Progenitor cell of endocrine pancreas (in vitro differentiated cells): ENCODE measurements around the gene ADI1. TPM values are rescaled to one million over a fixed set of nuclear protein-coding genes. Genes with fewer than 3 reads are reported as not detected.

Experiments
- DNase-seq: peaks from one replicate; pipeline ENCODE4 v3.0.0; 2021; ENCODE audit warnings: low spot score; ENCODE audit not compliant: unreplicated experiment
- H3K27ac Mint-ChIP-seq: 2 replicates; pipeline ENCODE4 v1.8.0; 2021; ENCODE audit warnings: mild to moderate bottlenecking, moderate library complexity, mixed read lengths
- H3K27me3 Mint-ChIP-seq: 2 replicates; pipeline ENCODE4 v1.8.0; 2021; ENCODE audit warnings: mixed read lengths
- H3K36me3 Mint-ChIP-seq: 2 replicates; pipeline ENCODE4 v1.8.0; 2022; ENCODE audit warnings: mixed read lengths; ENCODE audit not compliant: insufficient read depth
- H3K4me1 Mint-ChIP-seq: 2 replicates; pipeline ENCODE4 v1.8.0; 2021; ENCODE audit warnings: low read depth, mixed read lengths
- H3K4me3 Mint-ChIP-seq: 2 replicates; pipeline ENCODE4 v1.8.0; 2021; ENCODE audit warnings: low read depth, mild to moderate bottlenecking, moderate library complexity, mixed read lengths
- H3K9me3 Mint-ChIP-seq: 2 replicates; pipeline ENCODE4 v1.8.0; 2021; ENCODE audit warnings: low read depth, mixed read lengths
- CTCF ChIP-seq: fragments of 200-600 bp; sonication (generic); IDR thresholded peaks from one replicate; pipeline ENCODE4 v1.5.0; 2021; ENCODE audit warnings: antibody characterized with exemption, mild to moderate bottlenecking; ENCODE audit not compliant: unreplicated experiment
- long read RNA-seq: library from polyadenylated mRNA; unstranded; transcript quantifications from one replicate; pipeline ENCODE4 v2.0.0, GENCODE V29; 2020
- total RNA-seq: library from RNA; stranded (reverse); gene quantifications from 2 replicates; pipeline ENCODE4 v1.2.1, GENCODE V29; 2021

The ADI1 gene, protein sequence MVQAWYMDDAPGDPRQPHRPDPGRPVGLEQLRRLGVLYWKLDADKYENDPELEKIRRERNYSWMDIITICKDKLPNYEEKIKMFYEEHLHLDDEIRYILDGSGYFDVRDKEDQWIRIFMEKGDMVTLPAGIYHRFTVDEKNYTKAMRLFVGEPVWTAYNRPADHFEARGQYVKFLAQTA
- 41.8 and 46.6 TPM in 2 replicates for total RNA-seq
- long read RNA-seq, transcript ADI1-201 (4 exons, 2,391 nt), result major isoform, 151 of 154 reads
- long read RNA-seq, partial matches to known transcripts, result 2 of 154 reads
- long read RNA-seq, other reads (novel, unspliced or antisense), result 1 of 154 reads

DNA sequence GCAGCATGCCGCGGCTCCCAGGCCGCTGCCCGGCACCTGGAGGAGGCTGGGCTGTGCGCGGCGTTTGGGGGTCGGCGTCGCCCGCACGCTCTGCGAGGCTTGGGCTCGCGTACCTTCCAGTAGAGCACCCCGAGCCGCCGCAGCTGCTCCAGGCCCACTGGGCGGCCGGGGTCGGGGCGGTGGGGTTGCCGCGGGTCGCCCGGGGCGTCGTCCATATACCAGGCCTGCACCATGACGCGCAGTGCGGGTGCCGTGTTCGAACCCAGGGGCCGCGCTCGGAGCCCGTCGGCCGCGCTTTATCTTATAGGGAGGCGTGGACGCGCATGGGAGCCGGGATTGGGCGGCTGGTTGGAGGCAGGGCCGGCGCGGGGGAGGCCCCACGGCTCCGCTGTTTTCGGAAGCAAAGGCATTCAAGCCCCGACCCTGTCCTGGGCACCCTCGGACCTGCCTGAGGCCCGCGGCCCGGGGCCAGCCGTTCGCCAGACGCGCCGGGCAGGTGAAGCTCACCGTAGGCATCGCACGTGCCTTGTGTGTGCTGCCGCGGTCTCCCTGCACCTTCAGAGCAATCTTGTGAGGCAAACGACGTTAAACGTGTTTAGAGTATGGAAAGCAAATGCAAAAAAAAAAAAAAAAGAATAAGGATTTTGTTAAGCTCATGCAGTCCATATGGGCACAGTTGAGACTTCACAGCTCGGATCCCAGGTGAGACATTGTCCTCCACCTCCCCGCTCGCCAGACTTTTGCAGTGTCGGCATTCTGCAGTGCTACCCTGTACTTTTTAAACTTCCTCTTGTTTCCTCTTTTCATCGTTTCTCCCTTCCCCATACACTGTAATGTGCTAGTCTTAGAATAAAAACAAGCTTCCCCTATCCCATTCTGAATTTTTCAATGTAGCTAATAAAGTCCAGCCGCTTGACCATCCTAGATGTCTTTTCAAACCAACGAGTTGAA, at the start of gene ADI1:
Gene ADI1, minus strand, starts transcription at position 277 of the 951 bp plus-strand sequence. Its CDS starts 44 bp downstream, at position 233.
- peaks cover 21% of the 10 kb centered on the region for H3K36me3 Mint-ChIP-seq
- no peak for TF ChIP-seq CTCF
- peaks cover 7% of the 10 kb centered on the region for H3K9me3 Mint-ChIP-seq

DNA sequence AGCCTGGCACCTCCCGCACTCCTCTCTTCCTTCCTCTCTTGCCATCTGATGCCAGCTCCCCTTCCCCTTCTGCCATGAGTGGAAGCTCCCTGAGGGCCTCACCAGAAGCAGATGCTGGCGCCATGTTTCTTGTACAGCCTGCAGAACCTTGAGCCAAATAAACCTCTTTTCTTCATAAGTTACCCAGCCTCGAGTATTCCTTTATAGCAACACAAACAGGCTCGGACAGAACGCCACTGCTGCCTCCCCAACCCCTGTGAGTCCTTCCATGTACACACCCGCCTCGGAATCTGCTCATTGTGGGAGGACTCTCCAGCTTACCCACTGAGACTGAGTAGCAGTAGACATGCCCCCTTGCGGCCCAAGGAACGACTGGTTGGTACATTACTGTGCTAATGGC, 47.5 kb upstream of the ADI1 start:
- H3K4me1 Mint-ChIP-seq, result no peaks in the 10 kb centered on the region

More for the DNA sequence above, at the start of gene ADI1:
- Mint-ChIP-seq H3K4me1 (peaks cover 42% of the 10 kb centered on the region), H3K4me3 (peak within 1 kb of the TSS; percentile 86), H3K27me3 (no peaks in the 10 kb centered on the region), H3K27ac (peak within 1 kb of the TSS; percentile 95)
- DNase-seq, result peak; percentile 59

GRCh38 chr2:3565117-3565516, 45.8 kb upstream of the ADI1 start:
- Mint-ChIP-seq H3K27ac (no peak overlapping the region), H3K27me3 (no peaks in the 10 kb centered on the region), H3K36me3 (peaks cover 1% of the 10 kb centered on the region), H3K9me3 (no peaks in the 10 kb centered on the region), H3K4me1 (no peaks in the 10 kb centered on the region), H3K4me3 (no peak overlapping the region)
- no peak for TF ChIP-seq CTCF
- DNase-seq, result no peak

More for the DNA sequence above, 47.5 kb upstream of the ADI1 start:
- Mint-ChIP-seq H3K27me3 (no peaks in the 10 kb centered on the region), H3K9me3 (no peaks in the 10 kb centered on the region), H3K4me3 (no peak overlapping the region), H3K27ac (no peak overlapping the region), H3K36me3 (peaks cover 1% of the 10 kb centered on the region)
- no peak for DNase-seq
- TF ChIP-seq CTCF, result no peak

- H3K9me3 Mint-ChIP-seq, result no peaks in the 10 kb centered on the region
- TF ChIP-seq CTCF, result no peak
- no peak overlapping the region for H3K4me3 Mint-ChIP-seq
- H3K27me3 Mint-ChIP-seq, result no peaks in the 10 kb centered on the region
- no peak overlapping the region for H3K27ac Mint-ChIP-seq
- H3K4me1 Mint-ChIP-seq, result peaks cover 6% of the 10 kb centered on the region
- H3K36me3 Mint-ChIP-seq, result peaks cover 1% of the 10 kb centered on the region
- no peak for DNase-seq
Observed at GRCh38 chr2:3563521-3563976, 44.2 kb upstream of the ADI1 start.
